ENCODE data around the gene SLC22A23.

DNA sequence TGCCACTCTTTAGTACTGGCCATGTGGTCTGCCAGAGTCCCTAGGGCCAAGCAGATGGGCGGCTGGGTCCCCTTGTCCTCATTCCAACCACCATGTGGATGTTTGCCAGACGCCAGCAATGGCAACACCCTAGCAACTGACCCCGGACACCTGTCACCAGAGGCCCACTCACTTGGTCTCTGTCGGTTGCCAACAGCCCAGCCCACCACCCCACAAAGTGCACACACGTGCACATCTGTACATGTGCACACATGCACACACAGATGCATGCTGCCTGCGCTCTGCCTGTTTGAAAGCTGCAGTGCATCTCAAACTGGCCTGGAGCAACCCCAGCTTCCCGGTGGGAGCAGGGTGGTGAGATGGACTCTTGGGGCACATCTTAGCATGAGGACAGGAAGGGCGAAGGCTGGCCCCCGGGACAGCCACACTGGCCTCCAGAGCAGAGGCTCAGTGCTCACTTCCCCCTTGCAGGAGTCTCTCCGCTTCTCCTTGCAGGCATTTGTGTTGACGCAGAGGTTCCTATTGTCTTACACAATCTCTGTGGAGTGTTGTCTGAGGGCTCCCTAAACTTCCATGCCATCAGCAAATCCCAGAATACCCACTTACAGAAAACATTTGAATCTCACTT is 144.1 kb downstream of the SLC22A23 start:
- TF ChIP-seq CTCF (conservative IDR thresholded peaks at IDR 0.05; ENCODE audit: low read depth in 2 of 2) (no peak), EZH2 (IDR thresholded peaks at IDR 0.05; ENCODE audit: low read depth, unreplicated experiment) (no peak), EZH2phosphoT487 (IDR thresholded peaks at IDR 0.05; ENCODE audit: unreplicated experiment) (no peak), POLR2AphosphoS5 (IDR thresholded peaks at IDR 0.05; ENCODE audit: low read depth) (no peak)
- TF ChIP-seq, protein P1, sequence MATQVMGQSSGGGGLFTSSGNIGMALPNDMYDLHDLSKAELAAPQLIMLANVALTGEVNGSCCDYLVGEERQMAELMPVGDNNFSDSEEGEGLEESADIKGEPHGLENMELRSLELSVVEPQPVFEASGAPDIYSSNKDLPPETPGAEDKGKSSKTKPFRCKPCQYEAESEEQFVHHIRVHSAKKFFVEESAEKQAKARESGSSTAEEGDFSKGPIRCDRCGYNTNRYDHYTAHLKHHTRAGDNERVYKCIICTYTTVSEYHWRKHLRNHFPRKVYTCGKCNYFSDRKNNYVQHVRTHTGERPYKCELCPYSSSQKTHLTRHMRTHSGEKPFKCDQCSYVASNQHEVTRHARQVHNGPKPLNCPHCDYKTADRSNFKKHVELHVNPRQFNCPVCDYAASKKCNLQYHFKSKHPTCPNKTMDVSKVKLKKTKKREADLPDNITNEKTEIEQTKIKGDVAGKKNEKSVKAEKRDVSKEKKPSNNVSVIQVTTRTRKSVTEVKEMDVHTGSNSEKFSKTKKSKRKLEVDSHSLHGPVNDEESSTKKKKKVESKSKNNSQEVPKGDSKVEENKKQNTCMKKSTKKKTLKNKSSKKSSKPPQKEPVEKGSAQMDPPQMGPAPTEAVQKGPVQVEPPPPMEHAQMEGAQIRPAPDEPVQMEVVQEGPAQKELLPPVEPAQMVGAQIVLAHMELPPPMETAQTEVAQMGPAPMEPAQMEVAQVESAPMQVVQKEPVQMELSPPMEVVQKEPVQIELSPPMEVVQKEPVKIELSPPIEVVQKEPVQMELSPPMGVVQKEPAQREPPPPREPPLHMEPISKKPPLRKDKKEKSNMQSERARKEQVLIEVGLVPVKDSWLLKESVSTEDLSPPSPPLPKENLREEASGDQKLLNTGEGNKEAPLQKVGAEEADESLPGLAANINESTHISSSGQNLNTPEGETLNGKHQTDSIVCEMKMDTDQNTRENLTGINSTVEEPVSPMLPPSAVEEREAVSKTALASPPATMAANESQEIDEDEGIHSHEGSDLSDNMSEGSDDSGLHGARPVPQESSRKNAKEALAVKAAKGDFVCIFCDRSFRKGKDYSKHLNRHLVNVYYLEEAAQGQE (IDR thresholded peaks at IDR 0.05; ENCODE audit: unreplicated experiment), result no peak
